Neural progenitor cell (in vitro differentiated cells): Measurements from ENCODE around the gene PCDHGA12. TPM values are rescaled to one million over a fixed set of nuclear protein-coding genes. Genes with fewer than 3 reads are reported as not detected.
"Not testable (repeated sequence)": the region's sequence is repeated elsewhere in the genome, so short reads cannot be mapped to it uniquely, and the experiment has no call there.

Experiments
- DNase-seq: peaks from one replicate; pipeline ENCODE4 v3.0.0-alpha.2; 2016; ENCODE audit warnings: low spot score
- H2AFZ ChIP-seq: fragments of 200-600 bp; sonication (generic); replicated peaks from 2 replicates; pipeline ENCODE4 v1.6.1; 2016; ENCODE audit warnings: antibody characterized with exemption
- H3F3A ChIP-seq: fragments of 200-600 bp; sonication (generic); 2 replicates; pipeline ENCODE4 v1.6.1; 2016; ENCODE audit warnings: antibody characterized with exemption, low read depth
- H3K27ac ChIP-seq: fragments of 200-600 bp; sonication (generic); 2 replicates; pipeline ENCODE4 v1.5.1; 2016; ENCODE audit warnings: mild to moderate bottlenecking
- H3K27me3 ChIP-seq: fragments of 200-600 bp; sonication (generic); 2 replicates; pipeline ENCODE4 v1.6.1; 2016; ENCODE audit warnings: mild to moderate bottlenecking, moderate library complexity
- H3K36me3 ChIP-seq: fragments of 200-600 bp; sonication (generic); 2 replicates; pipeline ENCODE4 v1.5.1; 2016
- H3K4me1 ChIP-seq: fragments of 200-600 bp; sonication (generic); 2 replicates; pipeline ENCODE4 v1.6.1; 2016; ENCODE audit warnings: mixed run types
- H3K4me2 ChIP-seq: fragments of 200-600 bp; sonication (generic); 2 replicates; pipeline ENCODE4 v1.6.1; 2016
- H3K4me3 ChIP-seq: fragments of 200-600 bp; sonication (generic); 2 replicates; pipeline ENCODE4 v1.5.1; 2016
- H3K79me2 ChIP-seq: fragments of 200-600 bp; sonication (generic); 2 replicates; pipeline ENCODE4 v1.6.1; 2016; ENCODE audit warnings: low read depth
- H3K9ac ChIP-seq: fragments of 200-600 bp; sonication (generic); 2 replicates; pipeline ENCODE4 v1.6.1; 2016
- H3K9me3 ChIP-seq: fragments of 200-600 bp; sonication (generic); 2 replicates; pipeline ENCODE4 v1.5.1; 2016; ENCODE audit warnings: low read depth
- H4K20me1 ChIP-seq: fragments of 200-600 bp; sonication (generic); 2 replicates; pipeline ENCODE4 v1.6.1; 2016; ENCODE audit warnings: low read depth
- H3K27ac Mint-ChIP-seq: 3 replicates; pipeline ENCODE4 v1.8.0; 2021; ENCODE audit warnings: mixed read lengths
- H3K27me3 Mint-ChIP-seq: 2 replicates; pipeline ENCODE4 v1.8.0; 2022; ENCODE audit warnings: low read depth, mild to moderate bottlenecking, inconsistent platforms, moderate library complexity, mixed read lengths; ENCODE audit not compliant: insufficient read depth
- H3K36me3 Mint-ChIP-seq: 3 replicates; pipeline ENCODE4 v1.8.0; 2021; ENCODE audit warnings: mixed read lengths
- H3K4me1 Mint-ChIP-seq: 3 replicates; pipeline ENCODE4 v1.8.0; 2021; ENCODE audit warnings: mixed read lengths
- H3K4me3 Mint-ChIP-seq: 3 replicates; pipeline ENCODE4 v1.8.0; 2021; ENCODE audit warnings: mild to moderate bottlenecking, moderate library complexity, mixed read lengths
- H3K9me3 Mint-ChIP-seq: 3 replicates; pipeline ENCODE4 v1.8.0; 2020; ENCODE audit warnings: mixed read lengths
- CTCF ChIP-seq: fragments of 200-600 bp; sonication (generic); IDR thresholded peaks from 2 replicates; pipeline ENCODE4 v1.5.1; 2017; ENCODE audit warnings: antibody characterized with exemption, mild to moderate bottlenecking
- EZH2 ChIP-seq: fragments of 200-600 bp; sonication (generic); IDR thresholded peaks from 2 replicates; pipeline ENCODE4 v1.6.1; 2017; ENCODE audit warnings: antibody characterized with exemption, mild to moderate bottlenecking, moderate library complexity
- EZH2phosphoT487 ChIP-seq: fragments of 200-600 bp; sonication (generic); IDR thresholded peaks from 2 replicates; pipeline ENCODE4 v1.6.1; 2017; ENCODE audit warnings: antibody characterized with exemption
- total RNA-seq: library from RNA; depleted of rRNA; stranded (reverse); fragments of >200 nt; gene quantifications from 2 replicates; pipeline ENCODE4 v1.2.3, GENCODE V29; 2015; ENCODE audit warnings: low replicate concordance

Gene PCDHGA12
- total RNA-seq, 1 donor from 2014 or later = 0.79 TPM

GRCh38 chr5:141397756-141398551, 32.4 kb upstream of the PCDHGA12 start, which contains the start of gene PCDHGB5:
Gene PCDHGB5 (plus strand): TSS chr5:141397947. CDS start chr5:141398128, 181 bp downstream.
- H3K4me3 ChIP-seq, H3K4me2 ChIP-seq, H3K79me2 ChIP-seq, H2AFZ ChIP-seq, H3K9ac ChIP-seq, H3K36me3 Mint-ChIP-seq, H3K36me3 ChIP-seq, H4K20me1 ChIP-seq, DNase-seq, H3K27ac Mint-ChIP-seq, H3K4me1 Mint-ChIP-seq, H3F3A ChIP-seq, H3K4me3 Mint-ChIP-seq, H3K4me1 ChIP-seq, H3K27me3 Mint-ChIP-seq, H3K27me3 ChIP-seq, H3K27ac ChIP-seq: not testable (repeated sequence)
- H3K9me3 Mint-ChIP-seq = peaks cover 60% of the 10 kb centered on the region
- peaks cover 41% of the 10 kb centered on the region for H3K9me3 ChIP-seq

DNA sequence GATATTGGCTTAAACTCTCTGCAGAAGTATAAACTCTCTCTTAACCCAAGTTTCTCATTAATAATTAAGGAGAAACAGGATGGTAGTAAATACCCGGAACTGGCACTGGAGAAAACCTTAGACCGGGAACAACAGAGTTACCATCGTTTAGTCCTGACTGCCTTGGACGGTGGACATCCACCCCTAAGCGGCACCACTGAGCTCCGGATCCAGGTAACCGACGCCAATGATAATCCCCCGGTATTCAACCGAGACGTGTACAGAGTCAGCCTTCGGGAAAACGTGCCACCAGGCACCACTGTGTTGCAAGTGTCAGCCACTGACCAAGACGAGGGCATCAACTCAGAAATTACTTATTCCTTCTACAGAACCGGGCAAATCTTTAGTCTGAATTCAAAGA, 31.7 kb upstream of the PCDHGA12 start:
- Histone ChIP-seq H3K4me1 (no peaks in the 10 kb centered on the region), H3K27me3 (no peaks in the 10 kb centered on the region), H3K9me3 (peaks cover 34% of the 10 kb centered on the region), H3K36me3 (peaks cover 3% of the 10 kb centered on the region), H2AFZ (no peak overlapping the region), H4K20me1 (no peaks in the 10 kb centered on the region), H3K4me2 (no peak overlapping the region), H3F3A (no peaks in the 10 kb centered on the region), H3K79me2 (no peaks in the 10 kb centered on the region), H3K4me3 (no peak overlapping the region), H3K27ac (no peak overlapping the region), H3K9ac (no peak overlapping the region)
- Mint-ChIP-seq H3K27ac (no peak overlapping the region), H3K36me3 (peaks cover 6% of the 10 kb centered on the region), H3K9me3 (peaks cover 61% of the 10 kb centered on the region), H3K27me3 (no peaks in the 10 kb centered on the region), H3K4me1 (no peaks in the 10 kb centered on the region), H3K4me3 (no peak overlapping the region)
- no peak for DNase-seq
- TF ChIP-seq EZH2phosphoT487 (no peak), EZH2 (no peak), CTCF (no peak)

- Histone ChIP-seq H3F3A (no peaks in the 10 kb centered on the region), H3K79me2 (no peaks in the 10 kb centered on the region), H3K4me2 (no peak overlapping the region), H4K20me1 (no peaks in the 10 kb centered on the region), H3K4me3 (no peak overlapping the region), H3K9ac (no peak overlapping the region), H3K36me3 (no peaks in the 10 kb centered on the region), H3K9me3 (peaks cover 27% of the 10 kb centered on the region), H3K27me3 (no peaks in the 10 kb centered on the region), H3K27ac (no peak overlapping the region), H3K4me1 (no peaks in the 10 kb centered on the region), H2AFZ (no peak overlapping the region)
- Mint-ChIP-seq H3K36me3 (peaks cover 5% of the 10 kb centered on the region), H3K27me3 (no peaks in the 10 kb centered on the region), H3K27ac (no peak overlapping the region), H3K4me3 (no peak overlapping the region), H3K9me3 (peaks cover 62% of the 10 kb centered on the region), H3K4me1 (no peaks in the 10 kb centered on the region)
- no peak for DNase-seq
- TF ChIP-seq CTCF (no peak), EZH2phosphoT487 (no peak), EZH2 (no peak)
Observed at GRCh38 chr5:141399555-141400258, 30.6 kb upstream of the PCDHGA12 start.
